Suprapubic skin (tissue), 4 donors: ENCODE data around the gene MRPL16. TPM values are rescaled to one million over a fixed set of nuclear protein-coding genes. Genes with fewer than 3 reads are reported as not detected.

Experiments
- DNase-seq, 2 donors: peaks; one replicate each; pipeline ENCODE4 v3.0.0-alpha.2; 2019; ENCODE audit warnings: low spot score in 2 of 2
- H3K27ac ChIP-seq: fragments of 200-600 bp; sonication (generic); one replicate; pipeline ENCODE4 v1.5.1; 2019
- H3K27me3 ChIP-seq: fragments of 200-600 bp; sonication (generic); one replicate; pipeline ENCODE4 v1.5.1; 2019
- H3K36me3 ChIP-seq: fragments of 200-600 bp; sonication (generic); one replicate; pipeline ENCODE4 v1.5.1; 2019
- H3K4me1 ChIP-seq: fragments of 200-600 bp; sonication (generic); one replicate; pipeline ENCODE4 v1.5.1; 2019
- H3K4me3 ChIP-seq: fragments of 200-600 bp; sonication (generic); one replicate; pipeline ENCODE4 v1.5.1; 2019; ENCODE audit warnings: mild to moderate bottlenecking
- H3K9me3 ChIP-seq: fragments of 200-600 bp; sonication (generic); one replicate; pipeline ENCODE4 v1.5.1; 2019
- CTCF ChIP-seq, 2 donors: fragments of 200-600 bp in 1 of 2; fragments of 450-650 bp in 1 of 2; sonication (generic) in 1 of 2; IDR thresholded peaks; one replicate each; pipeline ENCODE4 v1.5.1; 2016 to 2019; ENCODE audit warnings: antibody characterized with exemption in 2 of 2, mild to moderate bottlenecking in 1 of 2, moderate library complexity in 1 of 2
- EP300 ChIP-seq: sonication (generic); formaldehyde crosslinking; IDR thresholded peaks from one replicate; pipeline ENCODE4 v1.6.1; 2017; ENCODE audit warnings: antibody characterized with exemption
- POLR2A ChIP-seq, 2 donors: fragments of 450-650 bp; IDR thresholded peaks; one replicate each; pipeline ENCODE4 v1.6.1; 2017; ENCODE audit warnings: antibody characterized with exemption in 2 of 2, mild to moderate bottlenecking in 2 of 2, moderate library complexity in 2 of 2
- POLR2AphosphoS5 ChIP-seq, 3 donors: sonication (generic); formaldehyde crosslinking; IDR thresholded peaks; one replicate each; pipeline ENCODE4 v1.6.1; 2017; ENCODE audit warnings: antibody characterized with exemption in 3 of 3
- WGBS: methylation state at CpG from one replicate; pipeline ENCODE4 v1.1.5; 2018; 5-methylcytosine and 5-hydroxymethylcytosine counted together
- total RNA-seq, 4 donors: library from RNA; depleted of rRNA; stranded (reverse); fragments of >200 nt; gene quantifications; one replicate each; pipeline ENCODE4 v1.1.0, GENCODE V29; 2016

MRPL16 gene
- total RNA-seq, 4 donors from 2014 or later = 27.8 to 42.0 (median 32.4) TPM

DNA sequence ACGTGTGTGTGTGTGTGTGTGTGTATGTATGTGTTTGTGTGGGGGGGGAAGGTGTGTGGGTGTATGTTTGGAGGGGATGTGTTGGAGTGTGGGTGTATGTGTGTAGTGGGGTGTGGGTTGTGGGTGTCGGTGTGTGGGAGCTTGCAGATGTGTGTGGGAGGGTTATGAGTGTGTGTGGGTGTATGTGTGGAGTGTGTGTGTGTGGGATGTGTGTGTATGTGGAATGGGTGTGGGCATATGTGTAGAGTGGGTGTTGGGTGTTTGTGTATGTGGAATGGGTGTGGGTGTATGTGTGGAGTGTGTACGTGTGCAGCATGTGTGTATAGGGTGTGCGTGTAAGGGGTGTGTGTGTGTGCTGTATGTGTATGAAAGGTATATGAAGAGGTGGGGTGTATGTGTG, 40.8 kb downstream of the MRPL16 start:
- no peaks in the 10 kb centered on the region for H3K9me3 ChIP-seq
- peaks cover 39% of the 10 kb centered on the region for H3K4me1 ChIP-seq
- H3K27me3 ChIP-seq = no peaks in the 10 kb centered on the region
- 81% methylated on average over 4 of the region's 4 CpGs for WGBS
- TF ChIP-seq EP300 (no peak), POLR2AphosphoS5 (IDR thresholded peaks at IDR 0.05) (no peak), POLR2A (IDR thresholded peaks at IDR 0.05) (no peak), CTCF (IDR thresholded peaks at IDR 0.05) (no peak)
- H3K27ac ChIP-seq = no peak overlapping the region
- no peak overlapping the region for H3K4me3 ChIP-seq
- DNase-seq = no peak
- peaks cover 13% of the 10 kb centered on the region for H3K36me3 ChIP-seq

DNA sequence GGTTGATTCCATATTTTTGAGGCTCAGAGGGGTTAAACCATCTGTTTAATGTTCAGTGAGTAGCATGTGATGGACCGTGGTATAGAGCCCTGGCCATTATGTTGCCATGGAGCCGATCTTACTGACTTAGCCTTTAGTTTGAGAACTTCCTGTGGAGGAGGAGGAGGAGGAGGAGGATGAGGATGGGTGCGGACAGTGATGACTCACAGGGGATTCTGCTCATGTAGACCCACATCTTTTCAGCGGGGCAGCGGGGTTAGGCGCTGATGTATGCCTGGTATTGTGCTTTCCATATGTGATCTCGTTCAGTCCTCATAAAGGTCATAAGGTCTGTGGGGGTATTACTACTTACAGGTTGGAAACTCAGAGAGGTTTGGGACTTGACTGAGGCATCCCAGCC, 41.5 kb downstream of the MRPL16 start:
- H3K9me3 ChIP-seq = no peaks in the 10 kb centered on the region
- TF ChIP-seq POLR2A (IDR thresholded peaks at IDR 0.05) (no peak), POLR2AphosphoS5 (IDR thresholded peaks at IDR 0.05) (no peak), CTCF (IDR thresholded peaks at IDR 0.05) (no peak), EP300 (no peak)
- no peak overlapping the region for H3K27ac ChIP-seq
- 90% methylated on average over 7 of the region's 7 CpGs for WGBS
- H3K4me1 ChIP-seq = peaks cover 40% of the 10 kb centered on the region
- H3K4me3 ChIP-seq = no peak overlapping the region
- DNase-seq = no peak
- H3K36me3 ChIP-seq = peaks cover 7% of the 10 kb centered on the region
- no peaks in the 10 kb centered on the region for H3K27me3 ChIP-seq

DNA sequence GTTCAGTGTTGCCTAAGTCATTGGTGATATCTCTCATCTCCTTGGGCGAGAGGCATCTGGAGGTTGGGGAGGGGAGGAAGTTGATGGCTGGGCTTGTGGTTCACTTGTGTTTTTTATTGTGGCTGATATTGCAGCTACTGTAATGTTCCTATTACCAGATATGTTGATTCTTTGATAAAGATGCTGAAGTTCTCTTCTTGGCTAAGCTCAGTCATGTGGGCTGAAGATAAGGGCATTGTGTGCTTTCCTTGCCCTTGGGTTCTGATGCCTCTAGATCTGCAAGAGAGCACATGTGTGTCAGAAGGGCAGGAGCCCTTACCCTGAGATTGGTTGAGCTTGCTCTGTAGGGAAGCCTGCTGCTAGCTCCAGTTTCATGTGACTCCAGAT, 43.4 kb downstream of the MRPL16 start:
- peak overlapping the region; percentile 10 for H3K27ac ChIP-seq
- no peak for DNase-seq
- 70% methylated on average over 1 of the region's 1 CpG for WGBS

DNA sequence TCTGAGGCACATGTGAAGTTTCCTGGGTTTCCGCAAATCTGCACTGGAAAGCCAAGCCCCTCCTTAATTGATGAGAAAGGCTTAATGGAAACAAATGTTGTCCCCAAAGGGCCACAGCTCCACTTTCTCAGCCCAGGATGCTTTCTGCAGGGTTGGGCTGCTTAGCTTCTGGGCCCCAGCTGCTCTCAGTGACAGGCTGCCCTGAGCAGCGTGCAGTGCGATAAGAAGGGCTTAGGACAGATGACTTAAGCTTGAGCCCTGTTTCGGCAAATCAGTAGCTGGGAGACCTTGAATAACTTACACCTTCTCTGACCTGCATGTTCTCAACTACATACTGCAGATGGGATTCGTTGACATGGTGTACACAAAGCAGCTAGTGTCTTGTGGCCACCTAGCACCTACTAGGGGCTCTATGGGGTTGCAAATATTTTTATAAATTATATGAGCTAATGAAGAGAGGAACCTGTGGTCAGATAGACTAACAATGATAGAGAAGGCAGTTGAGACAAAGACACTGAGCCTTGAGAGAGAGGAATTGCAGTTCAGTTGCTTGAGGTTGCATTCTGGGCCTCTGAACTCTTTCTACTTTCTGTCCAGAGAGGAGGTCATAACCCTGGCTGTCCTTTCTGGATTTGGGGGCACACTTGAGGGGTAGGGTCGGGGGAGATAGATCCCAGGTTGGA, 43.9 kb downstream of the MRPL16 start:
- H3K9me3 ChIP-seq = no peaks in the 10 kb centered on the region
- DNase-seq = no peak
- 74% methylated on average over 6 of the region's 6 CpGs for WGBS
- TF ChIP-seq EP300 (no peak), POLR2A (IDR thresholded peaks at IDR 0.05) (no peak), CTCF (IDR thresholded peaks at IDR 0.05) (no peak), POLR2AphosphoS5 (IDR thresholded peaks at IDR 0.05) (no peak)
- H3K27ac ChIP-seq = peak overlapping the region; percentile 10
- H3K27me3 ChIP-seq = no peaks in the 10 kb centered on the region
- H3K36me3 ChIP-seq = peaks cover 7% of the 10 kb centered on the region
- no peak overlapping the region for H3K4me3 ChIP-seq
- H3K4me1 ChIP-seq = peaks cover 42% of the 10 kb centered on the region

More for the DNA sequence above, 43.4 kb downstream of the MRPL16 start:
- H3K4me3 ChIP-seq = no peak overlapping the region
- H3K36me3 ChIP-seq = peaks cover 7% of the 10 kb centered on the region
- TF ChIP-seq POLR2A (IDR thresholded peaks at IDR 0.05) (no peak), POLR2AphosphoS5 (IDR thresholded peaks at IDR 0.05) (no peak)
- H3K27me3 ChIP-seq = no peaks in the 10 kb centered on the region
- no peaks in the 10 kb centered on the region for H3K9me3 ChIP-seq
- peaks cover 42% of the 10 kb centered on the region for H3K4me1 ChIP-seq

- H3K4me3 ChIP-seq = no peak overlapping the region
- no peak for TF ChIP-seq POLR2A (IDR thresholded peaks at IDR 0.05)
- no peak for TF ChIP-seq POLR2AphosphoS5 (IDR thresholded peaks at IDR 0.05)
- no peak for TF ChIP-seq CTCF (IDR thresholded peaks at IDR 0.05)
- H3K27me3 ChIP-seq = no peaks in the 10 kb centered on the region
- peaks cover 44% of the 10 kb centered on the region for H3K4me1 ChIP-seq
- H3K27ac ChIP-seq = peak overlapping the region; percentile 36
- 57% methylated on average over 4 of the region's 4 CpGs for WGBS
- no peak for DNase-seq
- peaks cover 7% of the 10 kb centered on the region for H3K36me3 ChIP-seq
- H3K9me3 ChIP-seq = no peaks in the 10 kb centered on the region
These were observed 45.4 kb downstream of the MRPL16 start for GRCh38 chr11:59765068-59765735.
